SK-N-DZ (cell line): Measurements from ENCODE around the gene RAB35.

ENCODE experiments used
- DNase-seq: peaks from one replicate; pipeline ENCODE4 v3.0.0-alpha.2; 2015; ENCODE audit warnings: low spot score

RAB35 gene

GRCh38 chr12:120103371-120103770, 13.2 kb downstream of the RAB35 start:
- no peak for DNase-seq

GRCh38 chr12:120103044-120103338, 13.6 kb downstream of the RAB35 start:
- DNase-seq: no peak

DNA sequence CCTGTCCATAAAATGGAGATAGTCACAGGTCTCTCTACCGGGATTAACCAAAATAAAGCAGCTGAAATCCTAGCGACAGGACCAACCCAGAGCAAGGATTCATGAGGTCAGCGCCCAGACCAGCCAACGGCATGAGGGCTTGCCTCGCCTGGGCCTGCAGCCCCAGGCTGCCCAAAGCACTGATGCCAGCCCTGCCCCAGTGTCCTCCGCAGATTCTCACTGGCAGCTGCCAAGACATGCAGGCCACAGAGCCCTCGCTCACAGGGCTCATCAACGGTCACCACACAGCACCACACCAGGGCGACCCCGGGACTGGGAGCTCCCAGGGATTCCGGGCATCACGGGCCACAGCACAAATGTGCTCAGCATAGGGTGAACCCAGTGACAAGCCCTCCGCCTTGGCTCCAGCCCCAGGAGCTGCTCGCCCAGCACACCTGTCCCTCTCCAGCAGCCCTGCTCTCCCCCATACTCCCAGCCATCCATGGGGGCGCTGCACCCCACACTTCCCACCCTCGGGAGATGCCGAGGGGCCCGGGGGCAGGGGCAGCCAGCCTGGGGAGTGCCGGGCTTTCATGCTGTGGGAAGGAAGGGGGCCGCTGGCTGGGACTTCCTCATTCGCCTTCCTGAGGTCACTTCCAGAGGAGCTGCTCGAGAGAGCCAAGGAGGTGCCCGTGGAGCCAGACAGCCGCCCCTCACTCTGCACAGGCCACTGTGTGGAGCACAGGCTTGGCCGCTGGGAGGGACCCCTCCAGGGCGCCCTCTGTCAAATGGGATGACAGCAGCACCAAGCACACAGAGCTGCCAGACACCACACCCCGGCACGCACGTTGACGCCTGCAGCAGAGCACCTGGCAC, 14.1 kb downstream of the RAB35 start:
- no peak for DNase-seq

DNA sequence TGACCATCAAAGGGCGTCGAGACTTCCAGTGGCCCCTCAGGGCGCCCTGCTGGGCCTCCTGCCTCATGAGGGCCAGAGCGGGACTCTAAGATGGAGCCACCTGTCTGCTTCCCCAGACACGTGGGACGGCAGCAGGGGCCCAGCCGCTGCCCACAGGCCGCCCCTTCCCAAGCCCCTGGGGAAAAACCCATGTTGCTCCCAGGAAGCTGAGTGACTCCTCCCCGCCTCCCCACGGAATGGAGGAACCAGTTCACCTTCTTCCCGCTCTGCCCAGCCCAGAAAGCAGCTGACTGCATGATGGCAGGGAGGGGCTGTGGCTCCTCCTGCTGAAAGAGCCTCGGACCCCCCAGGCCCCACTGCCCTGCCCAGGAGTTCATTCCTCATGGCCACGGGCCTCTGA, 14.9 kb downstream of the RAB35 start:
- DNase-seq: no peak

DNA sequence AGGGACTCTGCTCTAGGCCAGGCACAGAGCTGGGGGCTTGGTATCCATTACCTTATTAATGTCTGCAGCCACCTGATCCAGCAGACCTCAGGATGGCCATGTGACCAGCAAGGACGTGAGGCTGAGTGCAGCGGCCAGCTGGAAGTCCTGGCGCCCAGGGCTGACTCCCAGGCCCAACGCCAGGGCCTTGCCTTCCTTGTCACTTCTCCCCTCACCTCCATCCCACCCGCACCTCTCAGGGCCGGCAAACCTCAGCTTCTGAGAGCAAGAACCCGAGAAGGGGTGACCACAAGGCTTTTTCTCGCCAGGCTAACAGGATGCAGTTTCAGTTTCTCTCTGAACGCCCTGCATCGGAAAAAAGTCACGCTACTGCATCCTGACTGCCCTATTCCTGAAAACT, 15.4 kb downstream of the RAB35 start:
- DNase-seq: no peak

DNA sequence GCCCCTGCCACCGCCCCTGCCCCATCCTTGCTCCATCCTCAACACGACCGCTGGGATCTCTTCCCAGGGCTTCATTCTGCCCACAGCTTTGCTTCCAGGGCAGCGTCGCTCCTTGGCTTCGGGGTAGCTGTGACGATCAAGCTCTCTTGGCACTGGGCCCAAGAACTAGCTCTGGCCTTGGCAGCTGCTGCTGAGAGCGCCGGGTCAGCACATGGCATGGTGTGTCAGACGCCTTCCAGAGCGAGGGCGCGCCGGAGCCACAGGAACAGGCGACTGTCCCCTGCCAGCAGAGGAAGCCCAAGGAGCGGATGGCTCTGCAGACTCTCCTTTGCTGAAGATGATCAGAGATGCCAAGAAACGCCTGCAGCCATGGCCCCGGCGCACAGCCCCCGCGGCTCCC, 15.9 kb downstream of the RAB35 start:
- no peak for DNase-seq

DNA sequence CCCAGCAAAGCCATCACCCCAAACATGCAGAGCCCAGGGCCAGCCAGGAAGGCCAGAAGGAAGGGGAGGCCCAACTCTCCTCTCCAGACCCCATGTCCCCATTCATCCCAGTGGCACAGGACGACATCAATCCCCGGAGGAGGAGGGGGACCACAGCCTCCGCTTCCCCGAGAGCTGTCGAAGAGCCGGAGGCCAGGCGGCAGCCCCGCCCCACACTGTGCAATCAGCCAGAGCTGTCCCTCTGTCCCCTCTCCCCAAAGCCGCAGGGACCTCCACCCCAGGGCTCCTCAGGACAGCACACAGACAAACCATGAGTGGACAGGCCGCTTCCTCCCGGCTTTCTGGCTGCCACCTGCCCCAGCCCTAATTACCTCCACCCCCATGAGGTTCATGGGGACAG, 16.8 kb downstream of the RAB35 start:
- DNase-seq: no peak

DNA sequence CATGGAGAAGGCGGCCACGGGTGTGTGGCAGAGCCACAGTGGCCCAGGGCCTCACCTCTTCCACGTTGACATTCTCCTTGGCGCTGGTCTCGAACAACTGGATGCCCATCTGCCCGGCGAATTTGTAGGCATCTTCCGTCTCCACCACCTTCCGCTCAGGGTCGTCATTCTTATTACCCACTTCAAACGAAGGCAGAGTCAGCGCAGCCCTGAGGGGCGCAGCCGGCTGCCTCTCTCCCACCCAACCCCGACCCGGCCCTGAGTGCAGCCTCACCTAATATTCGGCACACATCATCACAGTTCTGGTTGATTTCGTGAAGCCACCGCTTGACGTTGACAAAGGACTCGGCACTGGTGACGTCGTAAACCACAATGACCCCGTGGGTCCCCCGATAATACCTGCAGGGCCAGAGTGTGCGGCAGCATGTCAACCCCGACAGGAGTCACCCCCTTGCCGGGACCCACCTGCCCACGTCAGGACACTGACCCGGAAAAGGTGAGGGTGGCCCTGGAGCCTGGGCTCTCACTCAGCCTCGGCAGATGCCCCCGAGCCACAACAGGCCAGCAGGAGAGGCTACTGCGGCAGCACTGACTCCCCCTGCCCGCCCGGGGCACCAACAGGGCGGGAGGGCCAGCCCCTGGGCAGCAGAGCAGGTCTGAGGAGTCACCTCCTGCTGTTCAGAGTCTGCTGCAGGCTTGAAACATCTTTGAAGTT, 17.6 kb downstream of the RAB35 start:
- DNase-seq: no peak

GRCh38 chr12:120096671-120097202, 19.8 kb downstream of the RAB35 start:
- no peak for DNase-seq

DNA sequence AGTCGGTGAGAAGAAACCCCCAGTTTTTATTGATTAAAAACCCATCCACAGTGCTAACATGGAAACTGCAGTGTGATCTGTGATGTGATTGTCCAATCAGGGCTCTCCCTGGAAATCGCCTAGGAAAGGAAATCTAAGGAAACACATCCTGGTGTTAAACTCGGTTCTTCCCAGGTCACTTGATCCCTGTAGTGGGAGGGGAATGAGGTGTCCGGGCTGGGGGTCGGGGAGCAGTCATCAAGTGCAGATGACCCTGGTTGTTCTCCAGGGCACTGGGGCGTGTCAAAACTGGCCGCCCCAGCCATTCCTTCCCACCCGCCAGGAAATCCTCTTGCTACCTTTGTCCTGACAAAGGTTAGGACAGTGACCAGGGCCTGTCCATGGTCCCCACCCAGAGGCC, 20.8 kb downstream of the RAB35 start:
- no peak for DNase-seq

DNA sequence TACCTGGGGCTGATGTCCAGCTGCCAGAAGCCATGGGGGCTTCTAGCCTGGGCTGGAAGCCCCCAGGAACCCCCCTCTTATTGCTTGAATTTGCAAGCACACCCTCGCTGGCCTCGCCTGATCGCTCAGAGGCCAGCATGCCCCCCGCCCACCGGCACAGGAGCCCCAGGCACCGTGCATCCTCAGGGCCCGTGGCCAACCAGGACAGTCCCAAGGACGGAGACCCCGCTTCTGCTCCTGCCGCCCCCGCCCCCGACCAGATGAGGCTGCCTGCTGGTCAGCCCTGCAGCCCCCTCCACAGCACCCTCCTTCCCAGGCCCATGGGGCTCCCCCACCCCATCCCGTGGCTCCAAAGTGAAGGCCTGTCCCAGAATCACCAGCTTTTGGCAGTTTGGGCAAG, 21.2 kb downstream of the RAB35 start:
- DNase-seq: no peak

GRCh38 chr12:120094485-120094884, 22.1 kb downstream of the RAB35 start:
- DNase-seq: no peak

GRCh38 chr12:120093592-120094355, 22.8 kb downstream of the RAB35 start:
- DNase-seq: peak; percentile 91

- peak; percentile 53 for DNase-seq
Observed at GRCh38 chr12:120093336-120093591, 23.3 kb downstream of the RAB35 start.

DNA sequence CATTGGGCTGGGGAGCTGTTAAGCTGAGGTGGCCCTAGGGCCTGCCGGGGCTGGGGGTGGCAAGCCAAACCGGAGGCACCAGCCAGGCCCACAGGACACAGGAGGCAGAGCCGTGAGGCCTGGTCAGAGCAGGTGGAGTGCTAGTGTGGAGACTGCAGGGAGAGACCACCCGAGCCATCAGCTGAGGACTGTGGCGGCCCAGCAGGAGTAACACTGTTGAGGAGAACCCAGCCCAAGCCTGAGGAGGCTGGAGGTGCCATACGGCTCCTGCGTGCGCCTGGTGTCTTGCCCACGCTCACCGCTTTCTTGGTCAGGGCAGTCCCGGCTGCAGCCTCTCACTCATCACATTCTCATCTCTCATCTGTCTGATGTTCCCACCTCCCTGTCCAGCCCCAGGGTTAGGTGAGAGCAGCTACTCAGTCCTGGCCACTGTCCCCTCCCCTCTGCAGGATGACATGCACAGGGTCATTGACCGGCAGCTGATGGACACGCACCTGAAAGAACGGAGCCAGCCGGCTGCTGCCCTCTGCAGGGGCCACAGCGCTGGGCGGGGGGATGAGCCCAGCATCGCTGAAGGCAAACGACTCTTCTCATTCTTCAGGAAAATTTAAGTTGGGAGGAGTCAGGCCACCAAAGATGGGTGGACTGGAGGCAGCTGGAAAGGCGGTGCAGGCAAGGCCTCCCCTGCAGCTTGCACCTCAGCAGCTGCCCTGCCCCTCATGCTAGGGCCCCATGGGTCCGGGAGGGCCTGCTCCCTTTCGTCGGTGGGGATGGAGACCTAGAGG, 23.8 kb downstream of the RAB35 start:
- no peak for DNase-seq

DNA sequence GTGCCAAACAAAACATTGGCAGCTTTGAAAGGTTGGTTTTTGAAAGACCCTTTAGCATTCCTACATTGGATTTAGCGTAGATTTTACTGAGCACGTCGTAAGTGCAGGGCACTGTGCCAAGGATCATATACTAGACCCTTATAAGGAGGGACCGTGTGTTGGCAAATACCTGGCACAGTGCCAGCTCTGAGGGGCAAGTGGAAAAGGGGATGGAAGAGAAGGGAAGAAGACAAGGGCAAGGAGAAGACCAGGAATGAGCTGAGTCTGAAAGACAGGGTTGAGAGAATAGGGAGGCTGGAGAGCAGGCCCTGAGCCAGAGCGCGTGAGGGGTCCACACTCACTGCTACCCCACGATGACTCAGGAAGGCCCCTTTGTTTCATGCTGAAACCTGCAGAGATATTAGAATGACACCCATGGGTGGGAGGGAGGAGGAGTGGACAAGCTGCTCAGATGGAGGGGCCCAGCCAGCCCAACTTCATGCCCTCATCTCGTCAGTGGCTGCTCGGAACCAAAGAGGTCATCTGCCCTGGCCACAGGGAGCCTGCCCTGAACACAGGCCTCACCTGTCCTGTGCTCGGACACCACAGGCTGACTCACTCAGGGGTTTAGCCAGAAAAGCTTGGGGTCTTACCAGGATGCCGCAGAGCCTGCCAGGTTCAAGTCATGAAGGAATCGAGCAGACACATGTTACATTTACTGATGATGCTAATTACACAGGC, 25.0 kb downstream of the RAB35 start:
- no peak for DNase-seq

DNA sequence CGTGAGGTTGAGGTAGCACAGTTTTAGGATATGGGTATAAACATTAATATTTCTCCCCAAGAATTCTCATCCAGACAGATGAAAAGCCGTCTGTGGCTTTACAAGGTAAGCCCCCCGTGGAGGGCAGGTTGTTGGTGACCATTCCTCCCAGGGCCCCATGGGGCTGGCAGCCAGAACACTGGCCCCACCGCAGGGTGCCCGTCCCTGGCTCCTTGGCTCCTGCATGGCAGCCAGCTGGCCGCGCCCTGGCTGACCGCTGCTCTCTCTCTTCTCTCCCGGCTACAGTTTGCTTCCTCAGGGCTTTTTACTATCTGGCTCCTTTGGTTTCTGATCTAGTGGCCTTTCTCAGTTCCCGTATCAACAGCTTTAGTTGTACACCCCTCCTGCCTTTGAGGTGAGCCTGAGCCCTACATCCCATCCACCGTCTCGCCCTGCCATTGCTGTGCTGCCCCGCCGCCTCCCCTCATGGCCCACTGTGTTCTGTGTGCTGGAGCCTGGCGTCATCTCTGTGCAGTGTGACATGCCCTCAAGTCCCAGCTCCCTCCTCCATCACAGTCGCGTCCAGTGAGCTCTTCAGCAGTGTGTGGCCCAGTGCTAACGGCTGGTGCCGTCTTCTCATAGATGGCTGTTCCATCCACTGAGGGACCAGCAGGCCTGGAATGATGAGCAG, 25.8 kb downstream of the RAB35 start:
- DNase-seq: no peak

DNA sequence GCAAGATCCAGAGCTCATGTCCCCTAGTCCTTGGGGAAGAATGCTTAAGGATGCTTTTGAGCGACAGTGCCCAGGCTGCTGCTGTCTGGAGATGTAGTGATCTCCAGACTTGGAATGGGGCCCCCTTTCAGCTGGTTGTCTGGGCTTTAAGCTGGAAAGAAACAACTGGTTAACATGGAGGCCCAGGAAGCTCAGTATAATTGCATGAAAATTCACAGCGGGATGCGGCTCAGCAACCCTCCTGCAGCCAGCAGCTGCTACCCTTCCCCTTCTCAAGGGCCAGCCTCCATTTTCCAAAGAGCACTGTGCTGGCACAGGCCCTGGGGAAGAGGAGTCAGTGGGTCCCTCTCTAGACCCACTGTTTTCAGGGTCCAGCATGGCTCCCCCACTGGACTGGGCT, 26.3 kb downstream of the RAB35 start:
- DNase-seq: no peak

GRCh38 chr12:120089796-120090195, 26.8 kb downstream of the RAB35 start:
- no peak for DNase-seq

DNA sequence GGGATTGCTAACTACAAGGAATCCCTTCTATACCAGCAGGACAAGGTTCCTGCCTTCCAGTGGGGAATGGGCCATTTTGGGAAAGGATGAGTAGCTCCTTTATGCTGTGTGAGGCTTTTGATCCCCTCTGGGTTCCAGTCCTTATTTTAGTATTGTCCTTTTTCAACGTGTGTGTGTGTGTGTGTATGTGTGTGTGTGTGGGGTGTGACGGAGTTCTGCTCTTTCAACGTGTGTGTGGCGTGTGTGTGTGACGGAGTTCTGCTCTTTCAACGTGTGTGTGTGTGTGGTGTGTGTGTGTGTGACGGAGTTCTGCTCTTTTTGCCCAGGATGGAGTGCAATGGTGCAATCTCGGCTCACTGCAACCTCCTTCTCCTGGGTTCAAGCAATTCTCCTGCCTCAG, 27.4 kb downstream of the RAB35 start:
- no peak for DNase-seq
